Endothelial cell (in vitro differentiated cells): ENCODE measurements around the gene KRT76. TPM values are rescaled to one million over a fixed set of nuclear protein-coding genes. Genes with fewer than 3 reads are reported as not detected.

Source experiments
- DNase-seq: peaks from one replicate; pipeline ENCODE4 v3.0.0; 2021; ENCODE audit warnings: low spot score
- H3K27ac Mint-ChIP-seq: one replicate; pipeline ENCODE4 v1.8.0; 2021; ENCODE audit warnings: mixed read lengths, inconsistent platforms; ENCODE audit not compliant: unreplicated experiment
- H3K27me3 Mint-ChIP-seq: one replicate; pipeline ENCODE4 v1.8.0; 2021; ENCODE audit warnings: mild to moderate bottlenecking, moderate library complexity, mixed read lengths, inconsistent platforms; ENCODE audit not compliant: unreplicated experiment
- H3K36me3 Mint-ChIP-seq: one replicate; pipeline ENCODE4 v1.8.0; 2021; ENCODE audit warnings: mild to moderate bottlenecking, low read depth, mixed read lengths, inconsistent platforms; ENCODE audit not compliant: unreplicated experiment
- H3K4me1 Mint-ChIP-seq: one replicate; pipeline ENCODE4 v1.8.0; 2021; ENCODE audit warnings: mild to moderate bottlenecking, mixed read lengths, inconsistent platforms; ENCODE audit not compliant: unreplicated experiment
- H3K4me3 Mint-ChIP-seq: one replicate; pipeline ENCODE4 v1.8.0; 2021; ENCODE audit warnings: mild to moderate bottlenecking, mixed read lengths, inconsistent platforms; ENCODE audit not compliant: unreplicated experiment
- H3K9me3 Mint-ChIP-seq: one replicate; pipeline ENCODE4 v1.8.0; 2021; ENCODE audit warnings: mixed read lengths, inconsistent platforms; ENCODE audit not compliant: unreplicated experiment
- CTCF ChIP-seq: fragments of 200-600 bp; sonication (generic); IDR thresholded peaks from one replicate; pipeline ENCODE4 v1.5.0; 2021; ENCODE audit warnings: antibody characterized with exemption; ENCODE audit not compliant: unreplicated experiment
- total RNA-seq: library from RNA; stranded (reverse); fragmentation: NEBNext Ultra II Directional; extraction: Animal tissue kit (Norgen Biotek cat#: 25700); gene quantifications from one replicate; pipeline ENCODE4 v1.2.1, GENCODE V29; 2021; ENCODE audit not compliant: unreplicated experiment

Gene KRT76
- total RNA-seq, 1 donor from 2014 or later: not detected

GRCh38 chr12:52822771-52823510 is 45.8 kb upstream of the KRT76 start:
- Mint-ChIP-seq H3K27ac (no peak overlapping the region), H3K27me3 (peaks cover 5% of the 10 kb centered on the region), H3K4me1 (no peaks in the 10 kb centered on the region), H3K4me3 (no peak overlapping the region), H3K36me3 (no peaks in the 10 kb centered on the region), H3K9me3 (no peaks in the 10 kb centered on the region)
- TF ChIP-seq CTCF: no peak
- no peak for DNase-seq

GRCh38 chr12:52821826-52822660 is 44.9 kb upstream of the KRT76 start:
- no peaks in the 10 kb centered on the region for H3K9me3 Mint-ChIP-seq
- no peak for TF ChIP-seq CTCF
- H3K27me3 Mint-ChIP-seq: peaks cover 5% of the 10 kb centered on the region
- H3K4me3 Mint-ChIP-seq: no peak overlapping the region
- H3K4me1 Mint-ChIP-seq: no peaks in the 10 kb centered on the region
- H3K36me3 Mint-ChIP-seq: no peaks in the 10 kb centered on the region
- H3K27ac Mint-ChIP-seq: no peak overlapping the region
- DNase-seq: no peak

GRCh38 chr12:52821071-52821730 is 44.1 kb upstream of the KRT76 start:
- no peaks in the 10 kb centered on the region for H3K9me3 Mint-ChIP-seq
- peaks cover 4% of the 10 kb centered on the region for H3K27me3 Mint-ChIP-seq
- no peak overlapping the region for H3K27ac Mint-ChIP-seq

GRCh38 chr12:52820521-52820920 is 43.4 kb upstream of the KRT76 start:
- H3K27ac Mint-ChIP-seq: no peak overlapping the region
- no peaks in the 10 kb centered on the region for H3K36me3 Mint-ChIP-seq
- H3K9me3 Mint-ChIP-seq: no peaks in the 10 kb centered on the region
- no peaks in the 10 kb centered on the region for H3K4me1 Mint-ChIP-seq
- DNase-seq: no peak
- no peak overlapping the region for H3K4me3 Mint-ChIP-seq
- no peak for TF ChIP-seq CTCF
- peaks cover 4% of the 10 kb centered on the region for H3K27me3 Mint-ChIP-seq

More at GRCh38 chr12:52821071-52821730, 44.1 kb upstream of the KRT76 start:
- Mint-ChIP-seq H3K36me3 (no peaks in the 10 kb centered on the region), H3K4me1 (no peaks in the 10 kb centered on the region), H3K4me3 (no peak overlapping the region)
- DNase-seq: no peak
- TF ChIP-seq CTCF: no peak
